Stimulated activated CD8-positive, alpha-beta memory T cell treated with anti-CD3 and anti-CD28 coated beads, Interleukin-7, amount 100 ng/mL, for 48 hours (primary cell): Measurements from ENCODE around the gene FADS1.

Source experiments
- DNase-seq, 2 donors: peaks; one replicate each; pipeline ENCODE4 v3.0.0-alpha.2; 2020; ENCODE audit warnings: low read depth in 1 of 2; ENCODE audit errors: extremely low read depth in 1 of 2

The FADS1 gene

GRCh38 chr11:61778920-61779650, 37.7 kb downstream of the FADS1 start:
- no peak for DNase-seq

GRCh38 chr11:61778357-61778886, 38.4 kb downstream of the FADS1 start:
- DNase-seq, result no peak

GRCh38 chr11:61777234-61778090, 39.3 kb downstream of the FADS1 start:
- peak in 1 of 2 donors; percentile 25 for DNase-seq

GRCh38 chr11:61776561-61777075, 40.2 kb downstream of the FADS1 start:
- DNase-seq, result peak; percentile 35 to 54

GRCh38 chr11:61775606-61776554, 40.9 kb downstream of the FADS1 start:
- DNase-seq, result no peak

GRCh38 chr11:61775106-61775505, 41.7 kb downstream of the FADS1 start:
- DNase-seq, result no peak

- no peak for DNase-seq
Observed at GRCh38 chr11:61774411-61774810, 42.4 kb downstream of the FADS1 start.

GRCh38 chr11:61773809-61774208, 43.0 kb downstream of the FADS1 start:
- no peak for DNase-seq

- no peak for DNase-seq
Observed at GRCh38 chr11:61773356-61773755, 43.4 kb downstream of the FADS1 start.

GRCh38 chr11:61771985-61772455, 44.8 kb downstream of the FADS1 start:
- no peak for DNase-seq

GRCh38 chr11:61771195-61771894, 45.5 kb downstream of the FADS1 start:
- DNase-seq, result no peak

- no peak for DNase-seq
Observed at GRCh38 chr11:61769946-61770683, 46.7 kb downstream of the FADS1 start.

- no peak for DNase-seq
Observed at GRCh38 chr11:61769169-61769920, 47.5 kb downstream of the FADS1 start.

GRCh38 chr11:61768376-61769076, 48.3 kb downstream of the FADS1 start:
- DNase-seq, result no peak

GRCh38 chr11:61766353-61766841, 50.4 kb downstream of the FADS1 start:
- no peak for DNase-seq

- no peak for DNase-seq
Observed at GRCh38 chr11:61765550-61766253, 51.1 kb downstream of the FADS1 start.
